ENCODE measurements around the gene GREB1L.

- no peak for TF ChIP-seq CTCF (IDR thresholded peaks at IDR 0.05; ENCODE audit: low read length)
- no peak for TF ChIP-seq EZH2phosphoT487 (IDR thresholded peaks at IDR 0.05; ENCODE audit: low read length)
- no peak for TF ChIP-seq EZH2 (optimal IDR thresholded peaks at IDR 0.05; ENCODE audit: low read depth, low read length)
These were observed 260.6 kb downstream of the GREB1L start for GRCh38 chr18:21502661-21503060.
